GM12875 (cell line): ENCODE results near the gene E2F1.
"Not testable (repeated sequence)": the region's sequence is repeated elsewhere in the genome, so short reads cannot be mapped to it uniquely, and the experiment has no call there.

Source experiments
- H3K4me3 ChIP-seq: one replicate; pipeline ENCODE4 v1.5.1; 2011; ENCODE audit warnings: low read depth, low read length, control low read depth
- TF ChIP-seq, protein P1 (sequence below): IDR thresholded peaks from 2 replicates; pipeline ENCODE4 v1.5.1; 2011; ENCODE audit warnings: low read depth, mild to moderate bottlenecking, control low read depth, inconsistent platforms, low read length, moderate library complexity, borderline replicate concordance; ENCODE audit not compliant: insufficient read depth

Gene E2F1

GRCh38 chr20:33636776-33637175, 49.4 kb downstream of the E2F1 start:
- TF ChIP-seq, protein P1, sequence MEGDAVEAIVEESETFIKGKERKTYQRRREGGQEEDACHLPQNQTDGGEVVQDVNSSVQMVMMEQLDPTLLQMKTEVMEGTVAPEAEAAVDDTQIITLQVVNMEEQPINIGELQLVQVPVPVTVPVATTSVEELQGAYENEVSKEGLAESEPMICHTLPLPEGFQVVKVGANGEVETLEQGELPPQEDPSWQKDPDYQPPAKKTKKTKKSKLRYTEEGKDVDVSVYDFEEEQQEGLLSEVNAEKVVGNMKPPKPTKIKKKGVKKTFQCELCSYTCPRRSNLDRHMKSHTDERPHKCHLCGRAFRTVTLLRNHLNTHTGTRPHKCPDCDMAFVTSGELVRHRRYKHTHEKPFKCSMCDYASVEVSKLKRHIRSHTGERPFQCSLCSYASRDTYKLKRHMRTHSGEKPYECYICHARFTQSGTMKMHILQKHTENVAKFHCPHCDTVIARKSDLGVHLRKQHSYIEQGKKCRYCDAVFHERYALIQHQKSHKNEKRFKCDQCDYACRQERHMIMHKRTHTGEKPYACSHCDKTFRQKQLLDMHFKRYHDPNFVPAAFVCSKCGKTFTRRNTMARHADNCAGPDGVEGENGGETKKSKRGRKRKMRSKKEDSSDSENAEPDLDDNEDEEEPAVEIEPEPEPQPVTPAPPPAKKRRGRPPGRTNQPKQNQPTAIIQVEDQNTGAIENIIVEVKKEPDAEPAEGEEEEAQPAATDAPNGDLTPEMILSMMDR, result no peak
- no peak overlapping the region for H3K4me3 ChIP-seq

- TF ChIP-seq, protein P1, result no peak
Measured at GRCh38 chr20:33635341-33635740, 50.8 kb downstream of the E2F1 start.

GRCh38 chr20:33631910-33632309, 54.3 kb downstream of the E2F1 start:
- not testable (repeated sequence) for H3K4me3 ChIP-seq

More at GRCh38 chr20:33635341-33635740, 50.8 kb downstream of the E2F1 start:
- no peak overlapping the region for H3K4me3 ChIP-seq

DNA sequence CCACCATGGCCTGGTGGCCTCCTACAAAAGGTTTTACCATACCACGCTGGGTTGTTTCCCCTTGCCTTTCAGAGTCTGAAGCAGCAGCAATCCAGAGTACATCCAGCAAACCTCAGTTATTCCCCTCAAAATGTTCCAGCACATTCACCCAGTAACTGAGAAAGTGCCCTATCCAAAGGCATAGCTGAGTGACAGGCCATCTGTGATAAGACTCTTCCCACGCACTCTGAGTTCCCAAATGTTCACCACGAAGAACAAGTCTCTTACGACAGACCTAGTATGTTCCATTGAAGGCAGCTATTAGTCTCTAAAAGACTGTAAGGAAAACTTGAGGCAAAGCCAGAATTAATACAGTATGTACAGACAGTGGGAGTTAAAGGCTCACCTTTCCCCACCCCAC, 55.7 kb downstream of the E2F1 start:
- TF ChIP-seq, protein P1, result no peak
- no peak overlapping the region for H3K4me3 ChIP-seq

DNA sequence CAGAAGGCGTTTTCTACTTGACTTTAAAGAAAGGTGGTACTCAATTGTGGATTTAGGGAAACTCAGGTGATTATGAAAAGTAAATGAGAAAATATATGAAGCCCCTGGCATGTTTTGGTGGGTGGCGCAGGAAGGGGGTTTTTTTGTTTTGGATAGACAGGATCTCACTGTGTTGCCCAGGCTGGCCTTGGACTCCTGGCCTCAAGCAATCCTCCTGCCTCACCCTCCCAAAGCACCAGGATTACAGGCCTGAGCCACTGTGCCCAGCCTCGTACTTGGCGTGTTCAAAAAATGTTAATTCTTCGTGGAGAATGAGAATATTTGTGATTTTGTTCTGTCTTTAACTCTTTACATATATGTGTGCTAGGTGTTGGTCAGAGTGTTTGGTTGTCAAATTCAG, 56.2 kb downstream of the E2F1 start:
- TF ChIP-seq, protein P1, result no peak
- no peak overlapping the region for H3K4me3 ChIP-seq

GRCh38 chr20:33629533-33629932, 56.7 kb downstream of the E2F1 start:
- TF ChIP-seq, protein P1, result no peak
- H3K4me3 ChIP-seq, result no peak overlapping the region

DNA sequence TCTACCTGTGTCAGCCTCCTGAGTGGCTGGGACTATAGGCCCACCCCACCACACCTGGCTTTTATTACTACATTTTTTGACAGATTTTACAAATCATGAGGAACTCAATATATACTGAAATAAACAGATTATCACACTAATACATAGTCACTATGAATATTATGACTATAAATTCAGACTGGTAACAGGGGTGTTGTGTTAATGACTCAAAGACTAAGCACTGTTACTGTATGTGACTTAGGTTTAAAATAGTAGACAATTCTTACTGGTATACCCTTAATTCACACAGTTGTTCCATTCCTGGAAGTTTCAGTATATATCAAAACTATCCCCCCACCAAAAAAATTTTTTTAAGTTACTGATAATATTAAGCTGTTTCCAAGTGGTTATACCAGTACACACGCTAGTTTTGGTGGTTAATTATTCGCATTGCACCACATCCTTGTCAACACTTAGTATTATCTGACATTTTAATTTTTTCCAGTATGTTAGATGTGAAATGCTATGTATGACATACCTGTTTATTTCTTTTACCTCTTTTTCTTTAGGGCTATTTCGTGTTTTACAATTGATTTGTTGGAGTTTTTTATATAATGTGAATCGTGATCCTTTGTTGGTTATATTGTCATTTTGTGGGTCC, 58.5 kb downstream of the E2F1 start:
- H3K4me3 ChIP-seq, result no peak overlapping the region
- TF ChIP-seq, protein P1, result no peak
